GM12891 (cell line): ENCODE measurements around the gene GPD1.

ENCODE experiments used
- PAX5 ChIP-seq: IDR thresholded peaks from 2 replicates; pipeline ENCODE4 v1.6.1; 2011; ENCODE audit warnings: low read length, moderate library complexity, mild to moderate bottlenecking; ENCODE audit not compliant: insufficient read depth, severe bottlenecking
- POLR2A ChIP-seq: IDR thresholded peaks from 2 replicates; pipeline ENCODE4 v1.6.1; 2011; ENCODE audit warnings: low read depth, low read length, control low read depth
- POLR2AphosphoS5 ChIP-seq: IDR thresholded peaks from 2 replicates; pipeline ENCODE4 v1.6.1; 2011; ENCODE audit warnings: low read depth, low read length, control low read depth
- POU2F2 ChIP-seq: IDR thresholded peaks from 2 replicates; pipeline ENCODE4 v1.6.1; 2011; ENCODE audit warnings: low read depth, mild to moderate bottlenecking, control low read depth, low read length, moderate library complexity
- SPI1 ChIP-seq: IDR thresholded peaks from 2 replicates; pipeline ENCODE4 v1.6.1; 2011; ENCODE audit warnings: low read depth, low read length, control low read depth
- TAF1 ChIP-seq: IDR thresholded peaks from 2 replicates; pipeline ENCODE4 v1.6.1; 2011; ENCODE audit warnings: low read depth, low read length, control low read depth

DNA sequence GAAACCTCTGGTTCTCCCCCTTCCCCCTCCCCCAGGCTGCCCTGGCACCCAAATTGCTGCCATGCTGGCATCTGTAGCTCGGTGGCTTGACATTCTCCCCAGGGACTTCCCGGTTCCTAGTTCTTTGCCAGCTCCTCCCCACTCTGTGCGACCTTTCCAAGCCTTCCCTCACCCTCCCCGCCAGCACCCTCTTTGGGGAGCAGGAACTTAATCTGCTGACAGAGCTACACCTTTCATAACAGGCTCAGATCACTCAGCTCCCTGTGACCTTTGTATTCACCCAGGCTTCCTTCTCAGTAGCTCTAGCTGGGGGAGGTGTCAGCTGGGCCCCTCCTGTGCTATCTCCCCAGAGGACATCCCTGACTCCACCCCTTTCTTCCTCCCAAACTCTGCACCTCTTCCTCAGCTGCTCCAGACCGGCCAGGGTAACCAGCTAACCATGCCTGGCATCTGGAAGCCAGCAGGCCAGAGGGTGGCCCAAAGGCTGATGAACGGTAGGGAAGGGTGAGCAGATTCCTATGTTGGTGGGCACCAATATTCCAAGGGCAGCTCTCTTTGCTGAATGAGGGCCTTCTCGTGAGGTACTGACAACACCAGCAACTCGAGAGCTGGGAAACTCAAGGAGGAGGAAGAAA lies 6.4 kb downstream of the GPD1 start:
- TF ChIP-seq POLR2A (no peak), POLR2AphosphoS5 (no peak), TAF1 (no peak), POU2F2 (no peak), SPI1 (no peak), PAX5 (no peak)
